ENCODE measurements around the gene TAS1R1. TPM values are rescaled to one million over a fixed set of nuclear protein-coding genes. Genes with fewer than 3 reads are reported as not detected.

TAS1R1 gene
- total RNA-seq, 1 donor from 2014 or later = not detected

DNA sequence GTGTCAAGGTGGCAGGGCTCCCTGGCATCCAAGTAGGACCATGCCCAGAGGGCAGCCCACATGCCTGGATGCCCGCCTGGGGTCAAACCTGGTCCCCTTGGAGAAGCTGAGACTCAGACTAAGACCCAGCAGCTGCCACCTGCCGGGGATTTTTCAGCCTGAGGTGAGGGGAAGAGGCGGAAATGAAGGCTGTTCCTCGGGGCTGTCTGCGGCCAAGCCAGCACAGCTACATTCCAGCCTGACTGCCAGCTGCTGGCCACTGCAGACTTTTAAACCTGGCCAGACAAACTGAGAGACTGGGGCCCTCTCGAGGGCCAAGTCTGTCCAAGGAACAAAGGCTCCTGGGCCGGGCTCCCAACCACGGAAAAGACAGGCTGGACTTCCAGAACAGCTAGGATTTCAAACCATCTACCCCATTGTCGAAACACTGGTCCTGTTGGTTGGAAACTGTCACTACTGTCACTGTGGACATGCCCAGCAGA is 41.7 kb upstream of the TAS1R1 start:
- peaks cover 35% of the 10 kb centered on the region for H3K4me1 Mint-ChIP-seq (ENCODE audit: low read depth)
- TF ChIP-seq, protein P1, sequence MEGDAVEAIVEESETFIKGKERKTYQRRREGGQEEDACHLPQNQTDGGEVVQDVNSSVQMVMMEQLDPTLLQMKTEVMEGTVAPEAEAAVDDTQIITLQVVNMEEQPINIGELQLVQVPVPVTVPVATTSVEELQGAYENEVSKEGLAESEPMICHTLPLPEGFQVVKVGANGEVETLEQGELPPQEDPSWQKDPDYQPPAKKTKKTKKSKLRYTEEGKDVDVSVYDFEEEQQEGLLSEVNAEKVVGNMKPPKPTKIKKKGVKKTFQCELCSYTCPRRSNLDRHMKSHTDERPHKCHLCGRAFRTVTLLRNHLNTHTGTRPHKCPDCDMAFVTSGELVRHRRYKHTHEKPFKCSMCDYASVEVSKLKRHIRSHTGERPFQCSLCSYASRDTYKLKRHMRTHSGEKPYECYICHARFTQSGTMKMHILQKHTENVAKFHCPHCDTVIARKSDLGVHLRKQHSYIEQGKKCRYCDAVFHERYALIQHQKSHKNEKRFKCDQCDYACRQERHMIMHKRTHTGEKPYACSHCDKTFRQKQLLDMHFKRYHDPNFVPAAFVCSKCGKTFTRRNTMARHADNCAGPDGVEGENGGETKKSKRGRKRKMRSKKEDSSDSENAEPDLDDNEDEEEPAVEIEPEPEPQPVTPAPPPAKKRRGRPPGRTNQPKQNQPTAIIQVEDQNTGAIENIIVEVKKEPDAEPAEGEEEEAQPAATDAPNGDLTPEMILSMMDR (IDR thresholded peaks at IDR 0.05) = peak; percentile 23
- H3K4me3 Mint-ChIP-seq (ENCODE audit: unreplicated experiment) = no peak overlapping the region
- no peaks in the 10 kb centered on the region for H3K27me3 Mint-ChIP-seq (ENCODE audit: low read depth)
- H3K36me3 Mint-ChIP-seq (ENCODE audit: low read depth) = no peaks in the 10 kb centered on the region
- no peaks in the 10 kb centered on the region for H3K9me3 Mint-ChIP-seq (ENCODE audit: low read depth)
- DNase-seq (ENCODE audit: low spot score) = no peak
- peak overlapping the region; percentile 17 for H3K27ac Mint-ChIP-seq (ENCODE audit: unreplicated experiment)

DNA sequence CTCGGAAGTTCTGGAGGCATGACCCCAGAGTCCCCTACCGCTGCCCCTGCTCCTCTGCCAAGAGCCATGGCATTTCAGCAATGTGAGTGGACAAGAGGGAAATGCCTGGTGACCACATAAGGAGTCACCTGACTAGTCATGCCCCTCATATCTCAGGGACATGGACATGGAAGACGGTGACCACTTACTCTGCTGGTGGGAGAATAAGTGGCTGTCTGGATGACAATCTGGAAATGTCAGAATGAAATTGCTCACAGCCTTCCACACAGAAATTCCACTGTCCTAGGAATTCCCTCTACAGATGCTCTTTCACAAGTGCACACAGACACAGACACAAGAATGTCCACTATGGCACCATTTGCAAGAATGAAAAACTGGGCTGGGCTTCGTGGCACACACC is 39.3 kb upstream of the TAS1R1 start:
- no peaks in the 10 kb centered on the region for H3K9me3 Mint-ChIP-seq (ENCODE audit: low read depth)
- DNase-seq (ENCODE audit: low spot score) = no peak

DNA sequence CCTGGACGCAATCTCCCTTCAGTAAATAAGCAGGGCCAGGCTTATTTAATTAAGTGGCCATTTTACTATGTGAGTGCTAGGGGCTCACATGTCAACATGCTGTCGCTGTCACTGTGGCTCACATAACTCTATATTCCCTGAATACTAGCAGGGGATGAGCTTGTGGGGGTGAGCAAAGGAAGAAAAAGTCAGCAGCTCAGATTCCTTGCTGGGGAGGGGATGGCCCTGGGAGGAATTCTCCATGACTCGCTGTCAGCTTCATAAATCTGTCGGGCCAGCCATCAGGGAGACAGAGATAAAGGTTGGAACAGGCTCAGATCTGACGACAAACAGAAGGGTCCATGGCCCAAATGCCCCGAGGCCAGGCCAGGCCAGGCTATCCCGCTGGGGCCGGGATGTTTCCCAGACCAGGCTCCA is 37.7 kb upstream of the TAS1R1 start:
- no peaks in the 10 kb centered on the region for H3K27me3 Mint-ChIP-seq (ENCODE audit: low read depth)
- H3K4me1 Mint-ChIP-seq (ENCODE audit: low read depth) = peaks cover 65% of the 10 kb centered on the region
- H3K4me3 Mint-ChIP-seq (ENCODE audit: unreplicated experiment) = no peak overlapping the region
- H3K36me3 Mint-ChIP-seq (ENCODE audit: low read depth) = no peaks in the 10 kb centered on the region
- H3K27ac Mint-ChIP-seq (ENCODE audit: unreplicated experiment) = peak overlapping the region; percentile 70
- TF ChIP-seq, protein P1 (IDR thresholded peaks at IDR 0.05) = no peak
- no peaks in the 10 kb centered on the region for H3K9me3 Mint-ChIP-seq (ENCODE audit: low read depth)
- peak; percentile 54 for DNase-seq (ENCODE audit: low spot score)

More for the DNA sequence above, 39.3 kb upstream of the TAS1R1 start:
- Mint-ChIP-seq H3K4me1 (ENCODE audit: low read depth) (peaks cover 59% of the 10 kb centered on the region), H3K27me3 (ENCODE audit: low read depth) (no peaks in the 10 kb centered on the region), H3K4me3 (ENCODE audit: unreplicated experiment) (no peak overlapping the region), H3K27ac (ENCODE audit: unreplicated experiment) (no peak overlapping the region), H3K36me3 (ENCODE audit: low read depth) (no peaks in the 10 kb centered on the region)
- TF ChIP-seq, protein P1 (IDR thresholded peaks at IDR 0.05) = no peak

DNA sequence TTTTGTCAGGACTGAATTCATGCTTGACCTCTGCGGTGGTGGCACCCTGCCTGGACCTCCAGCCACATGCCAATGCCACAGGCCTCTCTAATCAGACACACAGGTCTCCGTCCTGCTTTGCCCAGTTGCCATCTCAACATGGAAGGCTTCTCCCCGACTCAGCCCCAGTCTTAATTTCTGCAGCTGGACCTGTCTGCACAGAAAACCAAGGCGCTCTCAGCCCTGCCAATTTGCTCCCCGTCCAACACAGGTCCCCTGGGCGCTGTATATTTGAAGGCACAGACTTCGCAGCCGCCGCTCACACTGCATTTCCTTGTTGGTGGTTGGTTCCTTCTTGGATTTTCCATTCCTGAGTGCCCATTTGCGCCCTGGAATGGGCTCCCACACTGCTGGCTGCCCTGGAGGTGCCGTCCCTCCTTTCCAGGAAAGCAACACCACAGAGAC is 35.6 kb upstream of the TAS1R1 start:
- H3K4me3 Mint-ChIP-seq (ENCODE audit: unreplicated experiment) = no peak overlapping the region
- peak overlapping the region; percentile 92 for H3K27ac Mint-ChIP-seq (ENCODE audit: unreplicated experiment)
- TF ChIP-seq, protein P1 (IDR thresholded peaks at IDR 0.05) = no peak
- DNase-seq (ENCODE audit: low spot score) = peak; percentile 51
- peaks cover 52% of the 10 kb centered on the region for H3K4me1 Mint-ChIP-seq (ENCODE audit: low read depth)
- no peaks in the 10 kb centered on the region for H3K27me3 Mint-ChIP-seq (ENCODE audit: low read depth)
- no peaks in the 10 kb centered on the region for H3K9me3 Mint-ChIP-seq (ENCODE audit: low read depth)
- no peaks in the 10 kb centered on the region for H3K36me3 Mint-ChIP-seq (ENCODE audit: low read depth)

DNA sequence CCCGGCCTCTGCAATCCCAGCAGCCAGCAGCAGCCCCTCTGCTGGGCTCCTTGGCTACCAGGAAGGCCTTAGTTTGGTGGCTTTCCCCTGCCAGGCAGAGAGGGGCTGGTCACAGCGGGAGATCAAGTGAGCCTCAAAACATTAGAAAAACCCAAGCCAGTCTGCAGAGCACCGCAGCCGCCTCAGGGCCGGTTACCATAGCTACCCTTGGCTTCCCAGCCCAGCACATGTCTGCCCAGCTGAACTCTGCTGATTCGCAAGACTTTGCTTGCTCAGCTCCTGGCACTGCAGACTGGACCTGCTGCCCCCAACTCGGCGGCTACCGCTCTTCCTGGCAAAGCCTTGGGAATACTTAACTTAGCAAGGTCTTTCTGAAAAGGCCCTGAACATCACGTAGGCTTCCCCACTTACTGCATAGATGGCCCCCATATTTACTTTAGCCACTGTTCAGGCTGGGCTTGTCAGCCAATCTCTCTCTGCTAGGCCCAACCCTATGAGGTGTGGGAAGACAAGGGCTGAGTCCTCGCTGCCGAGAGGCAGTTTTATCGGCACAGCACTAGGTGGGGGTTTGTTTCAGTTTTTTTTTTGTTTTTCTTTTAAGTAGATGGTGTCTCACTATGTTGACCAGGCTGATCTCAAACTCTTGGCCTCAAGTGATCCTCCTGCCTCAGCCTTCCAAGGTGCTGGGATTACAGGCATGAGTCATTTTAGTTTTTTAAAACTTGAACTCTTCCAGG is 35.0 kb upstream of the TAS1R1 start:
- no peaks in the 10 kb centered on the region for H3K27me3 Mint-ChIP-seq (ENCODE audit: low read depth)
- peak; percentile 87 for DNase-seq (ENCODE audit: low spot score)
- H3K36me3 Mint-ChIP-seq (ENCODE audit: low read depth) = no peaks in the 10 kb centered on the region
- peak overlapping the region; percentile 11 for H3K4me3 Mint-ChIP-seq (ENCODE audit: unreplicated experiment)
- peaks cover 52% of the 10 kb centered on the region for H3K4me1 Mint-ChIP-seq (ENCODE audit: low read depth)
- TF ChIP-seq, protein P1 (IDR thresholded peaks at IDR 0.05) = no peak
- H3K9me3 Mint-ChIP-seq (ENCODE audit: low read depth) = no peaks in the 10 kb centered on the region
- H3K27ac Mint-ChIP-seq (ENCODE audit: unreplicated experiment) = peak overlapping the region; percentile 92

Measured in chondrocyte (in vitro differentiated cells).